ENCODE measurements around the gene SDCCAG8. TPM values are rescaled to one million over a fixed set of nuclear protein-coding genes. Genes with fewer than 3 reads are reported as not detected.

Gene SDCCAG8
- total RNA-seq, 1 experiment from 2014 or later = 10.0 TPM

GRCh38 chr1:243379706-243380105 lies 123.9 kb downstream of the SDCCAG8 start:
- no peak overlapping the region for H4K8ac ChIP-seq (replicated peaks; ENCODE audit: insufficient read length, low read depth, low read length)
- Mint-ChIP-seq H3K36me3 (ENCODE audit: insufficient read depth in 1 of 3, low read depth in 3 of 3) (peaks cover 0 to under 1% (median 0%) of the 10 kb centered on the region in 3 experiments; a peak in 1 of 7 replicates), H3K4me3 (no peak overlapping the region), H3K9me3 (no peaks in the 10 kb centered on the region), H3K27ac (no peak overlapping the region), H3K27me3 (ENCODE audit: low read depth) (no peaks in the 10 kb centered on the region), H3K4me1 (peaks cover 2 to 9% of the 10 kb centered on the region in 2 experiments; a peak in 3 of 4 replicates)
- no peak for TF ChIP-seq CTCF (conservative IDR thresholded peaks at IDR 0.05)
- H2AK5ac ChIP-seq (ENCODE audit: insufficient read length, low read length) = no peak overlapping the region
- no peak overlapping the region for H2BK12ac ChIP-seq (ENCODE audit: insufficient read length, low read depth, low read length)
- H3T11ph ChIP-seq (ENCODE audit: low read length) = no peak overlapping the region
- no peak overlapping the region for H3K14ac ChIP-seq (ENCODE audit: insufficient read depth, low read length)
- no peak overlapping the region for H2BK120ac ChIP-seq (ENCODE audit: low read depth, low read length, poor library complexity, severe bottlenecking)
- no peak for DNase-seq
- H2BK5ac ChIP-seq (ENCODE audit: insufficient read length, low read length) = no peak overlapping the region
- no peaks in the 10 kb centered on the region for H3K79me2 ChIP-seq (ENCODE audit: insufficient read depth, low read length)
- no peaks in the 10 kb centered on the region for H3K9me3 ChIP-seq (ENCODE audit: control insufficient read depth, low read depth, low read length)
- H3K56ac ChIP-seq (ENCODE audit: insufficient read length, low read depth, low read length) = no peak overlapping the region
- H3K4ac ChIP-seq (ENCODE audit: low read depth, low read length) = no peak overlapping the region
- H3K27me3 ChIP-seq (ENCODE audit: insufficient read depth, low read length) = no peaks in the 10 kb centered on the region
- H3K9ac ChIP-seq (ENCODE audit: extremely low read depth, insufficient read length, low read length) = no peak overlapping the region
- H3K4me1 ChIP-seq (ENCODE audit: insufficient read depth, low read length) = no peaks in the 10 kb centered on the region
- H3K4me2 ChIP-seq (ENCODE audit: insufficient read depth, insufficient read length, low read length) = no peak overlapping the region
- H4K91ac ChIP-seq (ENCODE audit: insufficient read length, low read depth, low read length) = no peak overlapping the region
- H3K27ac ChIP-seq (ENCODE audit: insufficient read length, low read depth, low read length) = no peak overlapping the region
- H2AFZ ChIP-seq (ENCODE audit: low read length) = no peak overlapping the region
- H2BK20ac ChIP-seq (ENCODE audit: low read depth, low read length, poor library complexity, severe bottlenecking) = no peak overlapping the region
- no peaks in the 10 kb centered on the region for H4K20me1 ChIP-seq (ENCODE audit: control insufficient read depth, insufficient read depth, insufficient read length)
- H3K23me2 ChIP-seq (ENCODE audit: insufficient read length, low read depth, low read length, poor library complexity, severe bottlenecking) = no peaks in the 10 kb centered on the region
- no peaks in the 10 kb centered on the region for H3K79me1 ChIP-seq (ENCODE audit: insufficient read depth, low read depth, low read length, poor library complexity, severe bottlenecking)
- WGBS (ENCODE audit: extremely low coverage, insufficient read length, low lambda C conversion rate) = no CpG with 5 or more reads among the region's 2 CpGs
- no peak overlapping the region for H2BK15ac ChIP-seq (ENCODE audit: low read depth, low read length)
- no peak overlapping the region for H4K5ac ChIP-seq (ENCODE audit: insufficient read length, low read depth, low read length)
- no peak overlapping the region for H3K23ac ChIP-seq (ENCODE audit: insufficient read length, low read depth, low read length)
- no peak overlapping the region for H3K18ac ChIP-seq (ENCODE audit: insufficient read length, low read depth, low read length)
